Right ventricle myocardium superior (tissue), 1 donor: ENCODE data around the gene INHBA. TPM values are rescaled to one million over a fixed set of nuclear protein-coding genes. Genes with fewer than 3 reads are reported as not detected.

Experiments used
- ATAC-seq: fragments of 200-7000 bp; cut with Tn5 transposase; one replicate; pipeline ENCODE4 v1.9.1; 2020; ENCODE audit warnings: mild to moderate bottlenecking; ENCODE audit not compliant: poor library complexity
- DNase-seq: peaks from one replicate; pipeline ENCODE4 v3.0.0-alpha.2; 2020
- intact Hi-C: fragments of 100-400 bp; cut with DNase I; formaldehyde crosslinking; loops from one replicate; pipeline ENCODE4 v1.11.2; 2022
- long read RNA-seq: library from polyadenylated mRNA; unstranded; transcript quantifications from one replicate; pipeline ENCODE4 v2.0.0, GENCODE V29; 2021
- total RNA-seq: library from RNA; stranded (reverse); fragmentation: NEBNext Ultra II Directional; extraction: Animal tissue kit (Norgen Biotek cat#: 25700); gene quantifications from one replicate; pipeline ENCODE4 v1.2.1, GENCODE V29; 2021
- donor health status: DM: no; HTN: yes; CAD: no; lungs with severe emphysema.

Gene INHBA
- total RNA-seq = 1.9 TPM
- long read RNA-seq, partial matches to known transcripts = 1 of 2 reads
- long read RNA-seq, other reads (novel, unspliced or antisense) = 1 of 2 reads

DNA sequence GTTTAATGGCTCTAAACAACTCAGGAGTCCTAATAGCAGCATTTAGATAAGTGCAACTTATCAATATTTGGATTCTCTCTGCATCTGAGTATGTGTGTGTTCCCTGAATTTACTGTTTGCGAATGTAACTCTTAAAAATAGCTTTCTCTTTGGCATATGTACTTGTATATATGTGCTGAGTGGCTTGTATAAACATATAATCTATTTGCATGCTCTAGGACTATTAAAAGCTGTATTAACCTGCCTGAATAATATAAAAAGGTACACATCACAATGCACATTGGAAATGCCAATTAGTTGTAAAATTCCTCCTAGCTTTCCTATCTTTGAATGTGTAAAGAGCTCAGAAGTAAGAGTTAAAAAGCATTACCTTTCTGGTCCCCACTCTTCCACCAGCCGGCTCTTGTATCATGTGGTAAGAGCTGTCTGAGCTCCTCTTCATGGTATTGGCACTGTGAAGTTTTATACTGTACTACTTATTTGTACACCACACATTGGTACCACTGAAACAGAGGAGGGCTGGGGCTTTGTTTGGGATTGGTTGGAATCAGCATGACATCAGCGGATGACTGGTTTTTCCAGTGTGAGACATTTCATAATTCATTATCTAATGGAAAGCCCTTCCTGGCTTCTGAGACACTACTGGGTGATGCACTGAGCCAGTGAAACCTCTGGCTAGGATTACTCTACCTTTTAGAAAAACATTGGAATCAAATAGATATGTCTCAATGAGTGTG, at the start of gene INHBA:
TSS of gene INHBA (minus strand) at position 456 of the 737 bp plus-strand sequence. CDS start 2,716 bp downstream, outside the sequence.
- DNase-seq = no peak
- intact Hi-C loops = no loop called here
- ATAC-seq = peak; percentile 11

GRCh38 chr7:41752615-41753014, 49.7 kb upstream of the INHBA start:
- intact Hi-C loops = no loop called here
- DNase-seq = no peak
- no peak for ATAC-seq

GRCh38 chr7:41750661-41751540, 48.0 kb upstream of the INHBA start:
- no peak for ATAC-seq
- DNase-seq = no peak
- intact Hi-C loops = no loop called here

DNA sequence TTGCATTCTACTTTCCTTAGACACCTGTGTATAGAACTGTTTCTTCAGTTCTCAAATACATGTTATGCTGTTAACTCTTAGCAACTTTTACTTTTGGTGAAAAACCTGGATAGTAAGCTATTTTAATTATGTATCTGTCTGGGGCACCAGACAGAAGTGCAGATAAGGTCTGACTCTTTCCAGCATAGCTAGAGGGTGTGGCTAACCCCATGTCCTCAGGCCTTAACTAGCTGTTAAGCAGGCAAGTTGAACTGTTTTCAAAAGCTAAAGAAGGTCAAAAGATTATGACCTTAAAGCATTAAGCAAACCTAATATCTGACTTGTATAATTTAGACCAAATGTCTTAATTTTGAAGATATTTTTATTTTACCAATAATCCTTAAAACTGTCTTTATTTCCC, 45.1 kb upstream of the INHBA start:
- DNase-seq (no peak), ATAC-seq (no peak)
- intact Hi-C loops = no loop called here

DNA sequence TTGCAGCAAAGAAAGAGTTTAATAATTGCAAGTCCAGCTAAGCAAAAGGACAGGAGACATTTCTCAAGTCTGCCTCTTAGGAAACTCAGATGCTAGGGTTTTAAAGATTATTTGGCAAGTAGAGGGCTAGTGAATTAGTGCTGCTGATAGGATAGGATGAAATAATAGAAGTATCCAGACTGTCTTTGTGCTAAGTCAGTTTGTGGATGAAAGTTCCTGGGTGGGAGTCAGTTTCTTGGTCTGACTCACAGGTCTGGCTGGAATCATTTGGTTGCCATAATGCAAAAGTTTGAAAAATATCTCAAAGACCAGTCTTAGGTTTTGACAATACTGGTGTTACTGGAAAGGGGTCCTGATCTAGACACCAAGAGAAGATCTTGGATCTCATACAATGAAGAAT, 42.6 kb upstream of the INHBA start:
- ATAC-seq (no peak), DNase-seq (no peak)
- intact Hi-C loops = no loop called here

GRCh38 chr7:41744161-41744560, 41.3 kb upstream of the INHBA start:
- intact Hi-C loops = no loop called here
- ATAC-seq (no peak), DNase-seq (no peak)

GRCh38 chr7:41742401-41743020, 39.6 kb upstream of the INHBA start:
- ATAC-seq (no peak), DNase-seq (no peak)
- intact Hi-C loops = no loop called here

DNA sequence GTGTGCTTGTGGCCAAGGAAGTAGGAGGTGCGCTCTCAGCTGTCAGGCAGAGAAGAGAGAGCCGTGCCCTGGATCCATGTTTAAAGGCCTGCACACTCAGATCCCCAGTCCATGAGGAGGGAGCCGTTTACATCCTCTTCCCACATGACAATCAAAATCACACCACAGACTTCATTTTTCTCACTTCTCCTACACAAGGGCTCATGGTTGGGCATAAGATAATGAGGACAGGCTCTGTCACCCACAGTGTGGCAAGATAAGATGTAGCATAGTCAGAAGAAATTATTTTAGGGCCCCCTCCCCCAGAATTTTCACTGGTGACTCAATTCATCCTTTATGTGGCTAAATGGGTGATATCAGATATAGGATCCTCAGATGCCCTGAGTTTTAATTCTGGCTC, 35.9 kb upstream of the INHBA start:
- DNase-seq = no peak
- intact Hi-C loops = no loop called here

DNA sequence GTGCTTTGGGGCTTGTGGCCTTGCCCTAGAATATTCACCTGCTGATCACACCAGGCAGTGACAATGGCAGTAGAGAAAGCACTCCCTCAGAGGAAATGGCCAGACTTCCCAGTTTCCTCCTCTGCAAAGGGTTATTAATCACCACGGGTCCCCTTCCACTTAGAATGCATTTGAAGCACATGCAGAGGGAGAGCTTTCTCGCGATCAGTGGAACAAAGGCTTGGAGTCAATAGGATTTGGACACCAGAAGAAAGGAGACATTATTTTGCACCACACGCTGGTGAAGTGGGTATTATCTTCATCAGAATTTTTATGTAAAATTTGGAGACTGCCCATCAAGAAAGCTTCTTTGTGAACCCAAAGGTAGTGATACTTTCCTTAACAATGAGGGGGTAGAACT, 35.4 kb upstream of the INHBA start:
- ATAC-seq = no peak
- intact Hi-C loops = no loop called here

More for the DNA sequence above, 35.9 kb upstream of the INHBA start:
- no peak for ATAC-seq

DNA sequence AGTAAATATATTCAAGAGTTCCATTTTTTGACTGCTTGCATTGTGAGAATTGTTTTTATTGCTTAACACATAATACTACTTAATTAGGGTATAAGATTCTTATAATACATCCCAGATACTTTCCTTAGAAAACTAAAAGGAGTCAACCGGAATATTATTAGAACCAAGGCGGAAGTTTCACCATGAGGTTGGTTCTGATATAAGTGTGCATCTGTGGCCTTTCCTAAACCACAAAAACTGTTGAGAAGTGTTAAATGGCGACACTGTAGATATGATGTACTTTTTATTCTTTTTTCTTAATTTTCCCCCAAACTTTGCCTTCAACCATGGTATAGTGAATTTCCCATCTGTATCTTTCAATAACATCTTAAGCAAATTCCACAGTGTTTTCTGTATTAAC, 32.3 kb upstream of the INHBA start:
- DNase-seq (no peak), ATAC-seq (no peak)
- intact Hi-C loops = no loop called here

More for the DNA sequence above, 35.4 kb upstream of the INHBA start:
- no peak for DNase-seq

GRCh38 chr7:41732843-41733306, 30.0 kb upstream of the INHBA start:
- DNase-seq = no peak
- intact Hi-C loops = no loop called here

GRCh38 chr7:41732436-41732785, 29.5 kb upstream of the INHBA start:
- no peak for DNase-seq
- intact Hi-C loops = no loop called here
- ATAC-seq = no peak

More at GRCh38 chr7:41732843-41733306, 30.0 kb upstream of the INHBA start:
- no peak for ATAC-seq

GRCh38 chr7:41731493-41732435, 28.9 kb upstream of the INHBA start:
- intact Hi-C loops = no loop called here
- ATAC-seq = no peak
- no peak for DNase-seq

DNA sequence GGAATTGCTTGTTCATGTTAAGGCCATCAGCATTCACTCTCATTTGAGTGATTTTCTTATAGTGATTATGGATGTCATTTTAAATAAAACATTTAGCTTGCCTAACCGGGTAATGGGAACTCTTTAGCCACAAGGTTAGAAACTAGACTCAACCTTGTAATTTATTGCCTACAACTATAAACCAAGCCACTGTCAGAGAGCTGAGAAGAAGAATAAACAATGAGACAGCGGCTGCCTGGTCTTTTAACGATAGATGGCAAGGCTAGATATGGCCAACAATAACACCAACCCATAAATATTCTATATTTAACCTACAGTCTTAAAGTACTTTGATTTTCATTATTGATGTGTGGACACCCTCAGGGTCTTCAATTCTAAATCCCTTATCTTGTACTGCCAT, 27.8 kb upstream of the INHBA start:
- ATAC-seq = no peak

GRCh38 chr7:41730161-41730560, 27.3 kb upstream of the INHBA start:
- ATAC-seq (no peak), DNase-seq (no peak)
- intact Hi-C loops = no loop called here

More for the DNA sequence above, 27.8 kb upstream of the INHBA start:
- no peak for DNase-seq
- intact Hi-C loops = no loop called here

DNA sequence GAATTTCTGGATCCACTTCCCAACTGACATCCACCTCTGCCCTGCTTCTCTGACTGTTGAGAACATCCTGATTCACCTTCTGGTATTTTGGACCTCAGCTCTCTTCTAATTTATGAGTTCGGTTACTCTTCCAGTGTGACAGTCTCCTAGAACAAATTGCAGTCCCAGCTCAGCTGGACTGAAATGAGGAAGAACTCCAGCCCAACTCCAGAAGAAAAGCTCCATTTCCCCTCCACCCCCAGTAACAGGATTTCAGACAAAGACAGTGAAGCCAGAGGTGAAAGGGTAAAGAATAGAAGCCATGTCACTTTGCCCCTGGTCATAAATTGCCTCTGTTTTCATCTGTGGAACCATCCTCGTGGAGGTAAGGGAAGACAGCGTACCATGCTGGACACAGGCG, 26.2 kb upstream of the INHBA start:
- intact Hi-C loops = no loop called here
- ATAC-seq = no peak
- no peak for DNase-seq

DNA sequence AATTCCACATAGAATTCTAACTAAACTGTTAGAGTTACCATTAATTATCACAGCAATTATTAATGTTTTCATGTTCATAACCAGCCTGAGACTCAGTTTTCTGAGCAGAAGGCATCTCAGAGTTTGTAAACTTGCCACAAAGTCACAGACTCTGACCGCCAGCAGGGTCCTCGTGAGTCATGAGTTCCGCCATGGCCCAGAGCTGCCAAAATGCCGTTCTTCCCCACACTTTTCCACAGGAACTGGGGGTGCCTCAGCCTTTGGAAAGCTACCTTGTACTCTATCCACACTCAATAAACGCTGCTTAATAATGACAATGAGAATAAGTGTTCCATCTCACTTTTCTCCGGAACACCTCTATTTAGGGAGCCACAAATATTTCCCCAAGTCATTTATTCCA, 22.1 kb upstream of the INHBA start:
- intact Hi-C loops = no loop called here
- no peak for DNase-seq
- no peak for ATAC-seq

- ATAC-seq (no peak), DNase-seq (no peak)
- intact Hi-C loops = no loop called here
Observed at GRCh38 chr7:41720886-41721285, 18.0 kb upstream of the INHBA start.
